GM18508 (cell line): ENCODE results near the gene CPNE9.

Experiments used
- ATAC-seq: cut with Tn5 transposase; IDR thresholded peaks from one replicate; pipeline ENCODE4 v1.9.1; 2021; ENCODE audit warnings: moderate number of reproducible peaks; ENCODE audit not compliant: insufficient read depth, unreplicated experiment

The CPNE9 gene

DNA sequence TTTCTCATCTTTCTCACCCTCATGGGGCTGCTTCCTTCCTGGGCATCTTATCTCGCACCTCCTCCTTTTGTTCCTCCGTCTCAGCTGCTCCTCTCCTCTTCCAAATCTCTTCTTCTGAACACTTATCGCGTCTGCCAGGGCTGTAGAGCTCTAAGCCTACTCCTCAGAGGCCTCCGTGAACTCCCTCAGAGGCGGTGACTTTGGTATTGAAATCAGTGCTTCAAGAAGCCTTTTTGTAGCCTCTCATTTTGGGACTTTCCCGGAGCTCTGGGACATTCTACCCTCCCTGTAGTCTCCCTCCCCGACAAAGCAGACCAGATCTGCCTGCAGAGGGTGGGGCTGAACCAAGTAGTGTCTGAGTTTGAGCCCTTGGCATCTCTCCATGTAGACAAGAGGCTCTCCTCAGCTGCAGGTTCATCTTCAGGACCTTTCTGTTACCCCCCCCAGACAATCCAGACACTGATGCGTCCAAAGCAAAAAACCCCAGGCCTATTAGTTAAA, 17.5 kb upstream of the CPNE9 start:
- no peak for ATAC-seq

DNA sequence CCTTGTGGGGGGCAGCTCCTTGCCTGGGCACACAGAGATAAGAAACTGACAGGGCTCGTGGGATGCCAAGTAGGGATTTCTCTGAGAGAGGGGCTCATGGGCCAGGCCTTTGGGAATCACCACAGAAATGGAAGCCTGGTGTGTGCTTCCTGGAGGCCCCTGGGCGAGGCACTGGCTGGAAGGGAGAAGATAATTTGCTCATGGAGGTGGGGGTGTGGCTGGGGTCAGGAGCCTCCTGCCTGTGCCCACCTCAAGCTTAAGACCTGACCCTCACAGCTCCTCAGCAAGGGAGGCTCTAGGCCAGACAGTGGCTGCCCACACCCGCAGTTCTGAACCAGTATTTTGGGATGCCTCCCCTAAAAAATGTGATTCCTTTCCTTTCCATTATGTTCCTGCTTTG, 16.9 kb upstream of the CPNE9 start:
- ATAC-seq = no peak

- ATAC-seq = no peak
Observed at GRCh38 chr3:9687514-9687913, 16.1 kb upstream of the CPNE9 start.

DNA sequence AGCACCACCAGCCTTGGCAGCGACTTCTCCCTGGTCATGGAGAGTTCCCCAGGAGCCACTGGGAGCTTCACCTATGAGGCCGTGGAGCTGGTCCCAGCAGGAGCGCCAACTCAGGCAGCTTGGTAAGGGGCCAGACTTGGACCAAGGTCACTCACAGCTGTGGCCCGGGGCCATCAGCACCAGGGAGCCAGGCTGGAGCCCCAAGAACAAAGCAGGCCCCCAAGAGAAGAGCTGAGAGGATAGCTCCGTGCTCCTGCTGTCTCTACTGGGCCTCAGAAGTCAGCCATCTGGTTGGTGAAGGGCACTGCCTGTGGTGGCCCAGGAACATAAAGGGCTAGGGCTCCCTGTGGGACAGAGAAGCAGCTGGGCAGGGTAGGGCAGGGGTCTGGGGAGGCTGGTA, 14.7 kb upstream of the CPNE9 start:
- no peak for ATAC-seq

GRCh38 chr3:9689757-9690156, 13.9 kb upstream of the CPNE9 start:
- no peak for ATAC-seq

DNA sequence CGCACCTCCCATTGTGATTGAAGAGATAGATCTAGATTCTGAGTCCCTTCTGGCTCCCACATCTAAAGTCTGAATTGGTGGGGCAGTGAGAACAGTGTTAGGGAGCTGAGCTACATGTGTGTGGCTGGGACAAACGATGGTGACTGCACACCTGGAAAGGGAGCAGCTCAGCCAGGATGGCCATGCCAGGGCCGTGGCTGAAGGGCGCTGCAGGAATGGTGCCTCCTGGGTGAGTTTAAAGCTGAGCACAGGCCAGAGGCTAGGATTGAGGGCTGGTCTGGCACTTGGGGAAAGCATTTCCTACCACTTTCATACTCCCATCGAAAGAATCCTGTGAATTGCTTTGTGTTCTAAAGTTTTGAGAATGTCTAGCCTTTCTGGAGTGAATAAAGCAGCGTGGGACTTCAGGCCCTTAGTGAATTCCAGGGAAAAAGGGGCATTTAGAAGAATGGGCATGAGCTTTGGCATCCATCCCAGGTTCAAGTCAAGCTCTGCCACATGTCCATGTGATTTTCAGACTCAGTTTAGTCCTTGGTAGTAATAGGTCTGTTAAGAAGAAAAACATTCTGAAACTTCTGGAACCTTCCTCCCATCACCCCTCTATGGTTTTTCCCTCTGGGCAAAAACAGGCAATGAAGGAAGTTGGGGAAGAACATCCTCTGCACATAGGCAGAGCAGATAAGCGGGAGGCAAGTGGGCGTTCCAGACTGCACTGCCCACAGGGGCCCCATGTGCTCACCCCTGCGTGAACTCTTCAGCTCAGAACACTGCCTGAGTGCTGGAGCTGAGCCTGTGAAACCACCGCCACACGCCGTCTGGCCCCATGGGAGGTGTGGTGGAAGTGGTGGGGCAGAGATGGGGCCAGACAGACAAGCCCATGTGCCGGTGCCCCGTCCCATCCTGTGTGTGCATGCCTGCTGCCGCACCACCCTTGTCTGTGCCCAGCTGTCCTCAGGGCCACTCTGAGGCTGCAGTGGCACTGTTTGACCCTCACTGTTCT, 12.9 kb upstream of the CPNE9 start:
- ATAC-seq = peak; percentile 95

GRCh38 chr3:9691636-9692035, 12.0 kb upstream of the CPNE9 start:
- ATAC-seq = no peak

DNA sequence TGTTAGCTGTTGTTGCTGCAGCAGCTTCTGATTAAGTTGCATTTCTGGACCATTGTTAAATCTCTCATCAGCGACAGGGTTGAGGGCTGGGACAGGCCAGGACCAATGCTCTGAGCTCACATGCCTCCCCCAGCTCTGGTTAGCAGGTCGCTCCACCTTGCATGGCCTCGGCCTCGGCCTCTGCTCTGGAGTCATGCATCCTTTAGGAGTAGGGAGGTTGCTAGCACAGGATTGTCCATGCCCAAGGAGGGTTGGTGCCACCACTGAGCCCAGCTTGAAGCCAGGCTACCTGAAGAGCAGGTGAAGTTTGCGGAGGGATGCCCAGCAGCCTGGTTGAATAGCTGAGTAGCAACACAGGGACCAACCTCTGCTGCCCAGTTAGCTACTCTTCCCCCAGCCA, 11.2 kb upstream of the CPNE9 start:
- ATAC-seq = no peak

DNA sequence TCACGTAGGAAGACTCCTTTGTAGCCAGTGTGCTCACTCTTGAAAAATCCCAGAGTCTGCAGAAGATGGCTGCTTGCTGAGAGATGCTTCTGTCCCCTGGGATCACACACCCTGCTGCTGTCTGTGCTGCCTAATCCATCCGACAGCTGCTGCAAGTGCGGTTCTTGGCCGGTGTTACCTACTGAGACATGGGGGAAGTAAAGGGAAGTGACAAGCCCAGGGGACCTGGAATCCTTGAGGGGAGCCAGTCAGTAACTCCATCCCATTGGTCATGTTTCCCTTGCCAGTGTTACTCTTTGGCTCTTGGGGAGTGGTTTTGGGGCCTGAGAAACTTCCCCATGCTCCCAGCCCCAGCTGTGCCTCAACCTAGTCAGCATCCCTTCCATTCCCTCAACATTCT, 8.3 kb upstream of the CPNE9 start:
- no peak for ATAC-seq

DNA sequence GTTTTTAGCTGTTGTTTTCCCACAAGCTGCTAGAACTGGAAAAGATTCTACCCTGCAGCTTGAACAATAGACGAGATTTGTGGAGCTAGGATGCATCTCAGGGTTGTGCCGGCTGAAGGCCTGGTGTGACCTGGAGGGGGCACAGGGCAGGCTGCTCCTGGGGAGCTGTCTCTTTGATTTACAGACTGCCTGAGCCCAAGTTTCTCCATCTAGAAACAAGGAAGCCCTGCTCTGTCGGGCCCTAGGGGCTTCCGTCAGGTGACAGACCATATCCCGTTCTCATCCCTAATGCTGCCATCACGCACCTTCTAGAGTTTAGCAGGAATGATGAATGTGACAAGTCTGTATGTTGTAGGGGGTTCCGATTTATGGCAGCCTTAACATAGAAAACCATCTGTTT, 7.9 kb upstream of the CPNE9 start:
- no peak for ATAC-seq

DNA sequence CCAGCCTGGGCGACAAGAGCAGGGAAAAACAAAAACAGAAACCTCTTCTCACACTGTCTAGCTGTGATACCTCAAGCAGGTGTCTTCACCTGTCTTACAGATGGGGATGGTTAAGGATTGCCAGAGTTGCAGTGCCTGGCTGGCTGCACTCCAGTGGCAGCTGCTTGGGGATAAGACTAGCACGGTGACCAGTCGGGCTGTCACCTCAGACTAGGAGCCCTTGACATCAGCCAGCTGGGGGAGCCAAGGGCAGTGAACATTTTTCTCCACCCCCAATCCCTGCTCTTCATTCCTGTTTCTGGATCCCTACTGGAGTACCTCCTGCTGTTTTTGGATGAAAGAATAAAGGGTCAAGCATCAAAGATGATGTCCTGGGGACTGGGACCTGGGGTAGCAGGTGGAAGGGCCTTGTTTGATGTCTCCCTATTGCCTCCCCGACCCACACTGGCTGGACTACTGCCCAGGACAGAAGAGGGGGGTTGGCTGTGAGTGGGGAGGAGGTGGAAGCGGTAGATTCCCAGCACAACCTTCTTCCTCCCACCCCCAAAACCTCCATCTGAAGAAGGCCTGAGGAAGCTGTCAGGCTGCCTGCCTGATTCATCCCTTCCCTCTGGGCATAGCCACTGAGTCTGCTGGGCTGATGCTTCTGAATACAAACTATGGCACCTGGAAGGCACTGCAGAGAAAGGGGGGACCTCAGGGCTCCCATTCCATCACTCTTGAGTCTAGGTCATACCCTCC, 7.0 kb upstream of the CPNE9 start:
- no peak for ATAC-seq

DNA sequence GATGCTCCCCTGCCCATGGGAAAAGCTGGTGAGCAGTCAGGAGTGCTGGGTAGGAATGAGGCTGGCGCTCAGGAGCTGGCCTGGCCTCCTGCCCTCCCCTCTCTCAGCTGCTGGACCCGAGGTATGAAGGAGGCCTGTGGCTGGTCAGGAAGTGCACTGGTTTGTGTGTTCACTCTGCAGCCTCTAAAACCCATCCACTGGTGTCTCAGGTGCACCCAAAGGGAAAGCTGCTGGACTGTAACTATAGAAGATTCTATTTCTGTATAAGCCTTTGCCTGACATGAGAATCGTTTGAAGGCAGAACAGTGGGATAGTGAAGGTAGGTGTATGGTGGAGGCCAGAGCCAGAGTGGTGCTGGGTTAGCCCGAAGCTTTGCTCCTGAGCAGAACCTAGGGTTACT, 5.7 kb upstream of the CPNE9 start:
- ATAC-seq = no peak

DNA sequence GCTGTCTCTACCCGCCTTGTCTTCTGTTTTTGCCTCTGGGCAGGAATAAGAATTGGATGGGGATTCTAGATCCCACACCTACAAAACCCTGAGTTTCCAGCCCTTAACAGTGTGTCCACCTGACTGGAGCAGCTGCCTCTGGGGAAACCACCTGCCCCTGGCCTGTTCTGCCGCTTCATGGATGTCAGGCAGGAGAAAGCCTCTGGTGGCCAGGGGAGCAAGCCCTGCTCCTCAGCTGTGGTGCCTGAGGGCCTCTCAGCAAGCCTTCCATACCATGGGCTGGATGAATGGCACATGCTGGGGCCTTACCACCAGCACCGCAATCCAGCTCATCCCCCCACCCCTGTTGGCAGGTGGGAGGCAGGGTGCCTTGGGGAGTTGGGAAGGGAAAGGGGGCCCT, 5.3 kb upstream of the CPNE9 start:
- ATAC-seq = no peak

- no peak for ATAC-seq
Observed at GRCh38 chr3:9700536-9700935, 3.1 kb upstream of the CPNE9 start.

DNA sequence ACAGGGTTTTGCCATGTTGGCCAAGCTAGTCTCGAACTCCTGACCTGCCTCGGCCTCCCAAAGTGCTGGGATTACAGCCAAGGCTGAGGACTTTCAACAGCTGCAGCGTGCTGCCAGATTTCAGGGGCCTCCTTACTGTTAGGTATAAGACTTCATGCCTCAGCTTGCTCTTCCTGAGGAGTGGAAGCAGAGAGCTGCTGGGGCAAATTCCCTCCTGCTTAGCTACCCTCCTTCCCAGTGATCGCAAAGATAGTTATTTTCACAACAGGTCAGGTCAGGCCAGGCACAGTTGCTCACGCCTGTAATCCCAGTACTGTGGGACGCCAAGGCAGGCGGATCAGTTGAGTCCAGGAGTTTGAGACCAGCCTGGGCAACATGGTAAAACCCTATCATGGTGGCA, 2.6 kb upstream of the CPNE9 start:
- ATAC-seq = no peak

DNA sequence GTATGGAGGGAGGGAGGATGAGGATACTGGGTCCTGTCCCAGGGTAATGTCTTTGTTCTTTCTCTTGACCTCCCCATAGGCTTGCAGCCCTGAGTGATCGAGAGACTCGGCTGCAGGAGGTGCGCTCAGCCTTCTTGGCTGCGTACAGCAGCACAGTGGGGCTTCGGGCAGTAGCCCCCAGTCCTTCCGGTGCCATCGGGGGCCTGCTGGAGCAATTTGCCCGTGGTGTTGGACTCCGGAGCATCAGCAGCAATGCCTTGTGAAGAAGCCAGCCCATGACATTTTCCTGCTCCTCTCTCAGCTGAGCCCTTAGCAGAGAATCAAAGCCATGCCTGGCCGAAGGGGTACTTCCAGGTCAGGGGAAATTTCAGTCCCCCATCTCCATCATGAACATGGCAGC, 1.9 kb upstream of the CPNE9 start:
- no peak for ATAC-seq

- no peak for ATAC-seq
Observed at GRCh38 chr3:9703240-9703639, 393 bp upstream of the CPNE9 start.

DNA sequence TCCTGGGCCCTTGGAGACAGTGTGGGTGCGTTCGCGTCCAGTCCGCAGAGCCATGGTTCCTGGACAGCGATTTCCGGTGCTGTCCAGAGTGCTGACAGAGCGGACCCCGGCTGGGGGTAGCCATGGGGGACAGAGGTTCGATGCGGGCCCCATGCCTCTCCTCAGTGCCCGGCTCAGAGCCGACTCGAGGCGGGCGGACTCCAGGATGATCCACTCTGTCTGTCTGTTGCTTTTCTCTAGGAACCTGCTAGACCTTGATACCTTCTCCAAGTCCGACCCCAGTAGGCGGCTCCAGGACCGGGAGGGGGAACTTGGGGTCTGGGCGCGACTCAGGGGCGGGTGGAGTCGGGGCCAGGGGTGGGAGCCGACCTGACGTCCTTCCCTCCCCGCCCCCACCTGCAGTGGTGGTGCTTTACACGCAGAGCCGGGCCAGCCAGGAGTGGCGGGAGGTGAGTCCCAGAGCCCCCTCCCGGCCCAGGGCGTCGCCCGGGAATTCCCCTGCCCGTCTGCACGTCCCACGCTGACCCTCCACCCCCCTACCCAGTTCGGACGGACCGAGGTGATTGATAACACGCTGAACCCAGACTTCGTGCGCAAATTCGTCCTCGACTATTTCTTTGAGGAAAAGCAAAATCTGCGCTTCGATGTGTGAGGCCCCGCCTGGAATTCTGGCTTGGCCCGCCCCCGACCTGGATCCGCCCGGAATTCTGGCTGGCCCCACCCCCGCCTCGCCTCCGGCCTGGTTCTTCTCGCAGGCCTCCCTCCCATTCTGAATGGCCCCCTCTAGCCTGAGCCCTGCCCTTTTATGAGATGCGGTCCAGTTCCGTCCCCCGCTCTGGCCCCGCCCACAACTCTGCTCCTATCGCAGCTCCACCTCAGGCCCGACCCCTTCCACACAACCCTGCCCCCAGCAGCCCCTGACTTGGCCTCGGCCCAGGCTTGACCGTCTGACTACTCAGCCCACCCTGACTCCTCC, 1.0 kb downstream of the CPNE9 start:
- ATAC-seq = no peak

DNA sequence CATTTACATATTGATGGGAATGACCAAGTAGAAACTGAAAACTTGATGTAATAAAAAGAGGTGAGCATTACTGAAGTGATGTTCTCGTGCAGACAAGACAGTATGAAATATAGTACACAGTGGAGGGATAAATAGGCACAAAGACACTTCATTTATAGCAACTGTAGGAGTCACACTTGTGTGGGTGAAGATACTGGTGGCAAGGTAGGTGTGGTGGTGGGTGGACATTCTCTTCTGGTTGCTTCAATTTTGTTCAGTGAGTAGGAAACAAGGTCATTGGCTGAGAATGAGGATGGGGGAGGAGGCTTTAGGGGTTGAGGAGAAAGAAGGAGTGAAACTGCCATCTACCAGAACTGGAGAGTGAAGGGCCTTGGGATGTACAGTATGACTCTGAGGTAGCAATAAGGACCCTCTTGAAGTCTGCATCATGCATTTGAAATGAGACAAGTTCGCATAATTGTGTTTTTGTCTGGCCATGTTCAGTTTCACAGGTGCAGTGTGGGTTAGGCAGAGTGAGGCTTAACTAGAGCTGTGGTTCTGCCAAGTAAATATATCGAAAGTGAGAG, 6.6 kb downstream of the CPNE9 start:
- no peak for ATAC-seq

GRCh38 chr3:9712415-9712814, 8.8 kb downstream of the CPNE9 start:
- ATAC-seq = no peak
